Stimulated activated CD4-positive, alpha-beta T cell treated with anti-CD3 and anti-CD28 coated beads, Interleukin-12 subunit alpha, Interleukin-12 subunit beta, amount 100 ng/mL, for 48 hours (primary cell): Measurements from ENCODE around the gene ZNF256.

Experiments
- DNase-seq, 3 donors: peaks; one replicate each; pipeline ENCODE4 v3.0.0-alpha.2; 2020; ENCODE audit warnings: low read depth in 2 of 3, low spot score in 1 of 3

Gene ZNF256

DNA sequence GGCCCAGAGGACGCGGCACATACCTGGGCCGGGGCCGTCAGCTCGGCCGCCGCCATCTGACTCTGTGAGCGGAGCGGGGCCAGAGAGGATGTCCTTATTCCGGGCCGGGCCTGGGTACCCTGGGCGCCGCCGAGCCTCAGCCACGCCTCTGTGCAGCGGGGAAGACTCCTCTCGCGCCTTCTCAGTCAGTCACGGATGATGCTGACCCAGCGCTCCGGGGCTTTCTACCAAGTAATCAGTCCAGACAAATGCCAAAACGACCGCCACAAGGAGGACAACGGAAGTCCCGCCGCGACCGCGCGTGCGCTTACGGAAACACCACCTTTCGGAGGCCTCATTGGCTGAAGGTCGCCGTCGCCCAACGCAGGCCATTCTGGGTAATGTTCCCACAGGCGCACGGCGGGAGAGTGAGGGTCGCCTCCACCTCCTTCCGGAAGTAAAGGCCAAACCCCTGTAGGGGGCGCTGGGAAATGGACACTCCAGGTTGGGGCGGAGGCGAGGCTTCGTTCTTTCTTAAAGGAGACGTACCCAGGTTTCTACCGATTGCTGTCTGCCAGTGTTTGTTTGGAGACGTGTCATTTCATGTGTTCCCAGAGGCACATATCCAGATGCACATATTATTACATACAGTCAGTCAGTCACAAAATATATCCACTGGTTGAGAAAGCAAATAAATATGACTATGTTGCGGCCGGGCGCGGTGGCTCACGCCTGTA, at the start of gene ZNF256:
ZNF256 (minus strand) TSS at position 288 of the 716 bp plus-strand sequence; CDS start at position 56, 232 bp downstream.
- peak; percentile 82 to 91 (median 90) for DNase-seq

DNA sequence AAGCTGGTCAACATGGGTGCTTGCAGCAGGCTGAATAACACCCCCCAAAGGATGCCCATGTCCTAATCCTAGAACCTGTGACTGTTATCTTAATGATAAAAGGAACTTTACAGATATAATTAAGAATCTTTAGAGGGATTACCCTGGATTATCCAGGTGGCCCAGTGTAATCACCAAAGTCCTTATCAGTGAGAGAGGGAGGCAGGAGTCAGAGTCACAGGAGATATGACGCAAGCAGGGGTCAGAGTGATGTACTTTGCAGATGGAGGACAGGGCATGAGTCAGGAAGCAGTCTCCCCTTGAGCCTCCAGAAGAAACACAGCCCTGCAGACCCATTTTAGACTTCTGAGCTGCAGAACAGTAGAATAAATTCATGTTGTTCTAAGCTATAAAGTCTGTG, 45.3 kb upstream of the ZNF256 start:
- DNase-seq: no peak

DNA sequence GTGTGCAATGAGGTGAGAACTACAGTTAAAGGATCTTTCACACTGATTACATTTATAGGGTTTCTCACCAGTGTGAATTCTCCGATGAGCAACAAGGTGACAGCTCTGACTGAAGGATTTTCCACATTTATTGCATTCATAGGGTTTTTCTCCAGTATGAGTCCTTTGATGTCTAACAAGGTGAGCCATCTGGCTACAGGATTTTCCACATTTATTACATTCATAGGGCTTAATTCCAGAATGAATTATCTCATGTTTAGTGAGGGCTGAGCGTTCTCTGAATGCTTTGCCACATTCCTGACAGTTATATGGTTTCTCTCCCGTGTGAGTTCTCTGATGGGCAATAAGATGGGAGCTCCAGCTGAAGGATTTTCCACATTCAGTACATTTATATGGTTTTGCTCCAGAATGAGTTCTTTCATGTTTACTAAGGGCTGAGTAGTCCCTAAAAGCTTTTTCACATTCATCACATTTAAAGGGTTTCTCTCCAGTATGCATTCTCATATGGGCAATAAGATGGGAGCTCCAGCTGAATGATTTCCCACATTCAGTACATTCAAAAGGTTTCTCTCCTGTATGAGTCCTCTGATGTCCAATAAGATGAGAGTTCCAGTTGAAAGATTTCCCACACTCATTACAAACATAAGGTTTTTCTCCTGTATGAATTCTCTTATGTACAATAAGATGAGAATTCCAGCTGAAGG, 31.2 kb upstream of the ZNF256 start:
- no peak for DNase-seq

DNA sequence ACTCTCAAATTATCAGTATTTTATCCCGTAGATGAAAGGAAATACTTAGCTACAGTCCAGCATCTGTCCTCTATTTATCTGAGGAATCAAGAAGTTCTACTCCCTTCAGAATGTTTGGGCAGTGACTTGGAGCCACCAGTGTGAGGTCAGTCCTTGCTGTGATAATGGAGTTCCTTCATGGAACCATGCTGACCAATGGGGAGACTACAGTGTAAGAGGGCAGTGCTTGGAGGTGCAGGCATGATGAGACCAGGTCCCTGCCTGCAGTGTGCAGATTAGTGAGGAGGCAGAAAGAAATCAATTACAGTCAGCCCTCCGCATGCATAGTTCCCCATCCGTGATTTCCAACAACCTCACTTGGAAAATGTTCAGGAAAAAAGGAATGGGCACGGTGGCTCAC, 26.9 kb upstream of the ZNF256 start, which contains the start of gene C19orf18:
C19orf18 (minus strand) TSS at position 101 of the 400 bp plus-strand sequence. CDS start 102 bp downstream, outside the sequence.
- DNase-seq: no peak

DNA sequence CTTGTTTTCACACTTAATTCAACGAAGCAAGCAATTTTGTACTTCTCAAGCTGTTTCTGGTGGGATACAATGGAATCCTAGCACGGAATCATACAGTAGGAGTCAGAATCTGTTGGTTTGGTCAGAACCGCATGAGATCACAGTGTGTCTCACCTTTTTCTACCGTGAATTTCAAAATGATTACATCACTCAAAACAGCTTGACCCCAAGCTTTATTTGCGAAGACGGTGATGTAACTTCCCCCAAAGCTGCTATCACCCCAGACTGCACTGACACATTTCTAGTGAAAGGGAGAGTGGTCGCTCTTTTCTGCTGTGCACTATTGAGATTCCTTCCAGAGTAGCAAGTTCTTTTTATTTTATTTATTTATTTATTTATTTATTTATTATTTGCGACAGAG, 17.3 kb upstream of the ZNF256 start:
- DNase-seq: no peak

DNA sequence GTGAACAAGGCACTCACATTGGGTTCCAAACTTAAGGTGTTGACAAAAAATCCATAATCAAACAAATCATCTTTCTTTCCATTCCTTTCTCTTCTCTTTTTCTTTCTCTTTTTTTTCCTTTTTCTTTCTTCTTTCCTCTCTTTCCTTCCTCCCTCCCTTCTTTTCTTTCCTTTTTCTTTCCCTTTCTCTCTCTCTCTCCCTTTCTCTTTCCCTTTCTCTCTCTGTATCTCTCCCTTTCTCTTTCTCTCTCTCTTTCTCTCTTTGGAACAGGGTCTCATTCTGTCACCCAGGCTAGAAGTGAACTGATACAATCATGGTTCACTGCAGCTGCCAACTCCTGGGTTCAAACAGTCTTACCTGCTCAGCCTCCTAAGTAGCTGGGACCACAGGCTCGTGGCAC, 14.3 kb upstream of the ZNF256 start:
- no peak for DNase-seq

DNA sequence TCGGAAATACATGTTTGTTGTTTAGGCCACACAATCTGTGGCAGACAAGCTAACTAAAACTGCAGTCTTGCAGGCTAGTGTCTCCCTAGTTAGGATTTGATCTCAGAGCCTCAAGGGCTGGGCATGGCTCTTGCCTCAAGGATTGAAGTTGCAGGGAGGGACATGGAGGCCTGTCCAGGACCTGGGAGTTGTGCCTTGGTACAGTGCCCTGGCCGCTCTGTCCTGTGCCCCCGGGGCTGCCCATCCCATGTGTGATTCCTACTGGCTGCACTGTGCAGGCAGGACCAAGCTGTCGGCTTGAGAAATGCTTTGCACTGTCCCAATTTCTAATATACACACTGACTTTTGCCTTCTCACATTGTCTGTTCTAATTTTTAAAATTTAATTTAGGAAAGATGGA, 7.5 kb upstream of the ZNF256 start:
- no peak for DNase-seq

DNA sequence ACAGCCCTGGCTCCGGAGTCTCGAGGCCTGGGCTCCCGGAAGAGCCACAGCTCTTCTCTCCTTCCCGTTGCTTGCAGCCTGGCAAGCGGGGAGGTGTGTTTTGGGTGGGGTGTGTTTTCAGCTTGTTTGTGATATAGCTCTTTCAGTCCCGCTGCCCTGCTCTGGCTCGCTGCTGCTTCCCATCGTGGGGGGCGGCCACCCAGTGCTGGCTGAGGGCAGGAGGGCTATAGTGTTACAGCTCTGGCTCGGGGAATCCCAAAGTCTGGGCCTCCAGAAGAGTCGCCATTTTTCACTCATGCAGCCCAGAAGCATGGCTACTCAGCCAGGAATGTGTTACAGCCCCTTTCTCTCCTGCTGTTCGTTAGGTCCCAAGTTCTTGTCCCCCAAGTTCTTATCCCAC, 2.2 kb upstream of the ZNF256 start:
- DNase-seq: no peak

DNA sequence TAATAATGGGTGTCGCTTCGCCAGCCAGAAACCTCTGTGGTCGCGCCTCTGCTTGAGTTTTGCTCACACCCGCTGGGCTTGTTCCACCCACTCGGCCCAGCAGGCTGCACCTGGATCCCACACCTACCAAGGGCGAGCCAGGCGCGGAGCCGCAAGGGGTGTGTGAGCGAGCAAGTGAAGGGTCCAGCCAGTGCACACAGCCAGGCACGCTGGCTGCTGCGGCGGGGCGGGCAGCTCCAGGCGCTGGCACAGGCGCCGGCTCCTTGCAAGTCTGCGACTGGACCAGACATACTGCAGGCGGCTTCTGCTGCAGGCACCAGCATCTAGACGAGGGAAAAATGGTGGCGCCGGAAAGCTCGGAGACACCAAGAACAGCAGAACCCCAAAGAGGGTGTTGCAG, 1.8 kb upstream of the ZNF256 start:
- DNase-seq: no peak

DNA sequence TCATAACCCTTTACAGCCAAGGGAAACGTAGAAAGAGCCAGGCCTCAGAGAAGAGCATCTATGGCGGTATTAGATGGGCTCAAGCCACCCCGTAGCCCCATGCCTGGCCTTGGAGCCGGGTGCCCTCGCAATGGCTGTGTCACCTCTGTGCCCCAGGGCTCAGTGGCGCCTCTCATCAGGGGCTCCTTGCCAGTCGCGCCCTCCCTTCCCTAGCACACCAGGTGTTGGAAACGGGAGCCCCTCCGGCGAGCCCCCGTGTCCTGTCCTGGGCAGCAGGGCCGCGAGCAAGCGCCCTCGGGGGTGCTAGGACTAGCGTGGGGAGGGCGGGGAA, 453 bp downstream of the ZNF256 start:
- no peak for DNase-seq

DNA sequence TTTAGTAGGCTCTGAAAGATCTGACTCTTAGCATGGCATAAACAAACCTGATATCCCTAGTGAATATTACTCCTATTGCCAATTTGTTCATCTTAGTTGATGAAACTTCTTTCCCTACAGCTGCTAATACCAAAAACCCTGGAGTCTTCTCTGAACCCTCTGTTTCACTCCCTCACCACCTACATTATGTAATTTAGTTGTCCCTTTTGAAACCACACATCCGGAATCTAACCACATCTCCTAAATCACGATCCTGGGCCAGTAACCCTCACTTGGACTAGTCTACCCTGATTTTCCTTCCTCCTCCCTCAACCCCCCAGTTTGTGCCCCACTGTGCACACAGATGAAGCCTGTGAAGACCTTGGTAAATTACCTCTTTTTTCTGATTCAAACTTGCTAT, 1.2 kb downstream of the ZNF256 start:
- DNase-seq: no peak

DNA sequence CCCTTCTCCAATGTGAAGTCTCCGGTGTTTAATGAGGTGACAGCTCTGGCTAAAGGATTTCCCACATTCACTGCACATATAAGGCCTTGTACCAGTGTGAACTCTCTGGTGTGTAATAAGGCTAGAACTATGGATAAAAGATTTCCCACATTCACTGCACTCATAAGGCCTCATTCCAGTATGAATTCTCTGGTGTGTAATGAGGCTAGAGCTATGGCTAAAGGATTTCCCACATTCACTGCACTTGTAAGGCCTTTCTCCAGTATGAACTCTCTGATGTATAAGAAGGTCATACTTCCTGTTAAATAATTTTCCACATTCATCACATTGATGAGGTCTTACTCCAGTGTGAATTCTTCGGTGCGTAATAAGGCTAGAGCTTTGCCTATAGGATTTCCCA, 5.9 kb downstream of the ZNF256 start:
- DNase-seq: no peak

DNA sequence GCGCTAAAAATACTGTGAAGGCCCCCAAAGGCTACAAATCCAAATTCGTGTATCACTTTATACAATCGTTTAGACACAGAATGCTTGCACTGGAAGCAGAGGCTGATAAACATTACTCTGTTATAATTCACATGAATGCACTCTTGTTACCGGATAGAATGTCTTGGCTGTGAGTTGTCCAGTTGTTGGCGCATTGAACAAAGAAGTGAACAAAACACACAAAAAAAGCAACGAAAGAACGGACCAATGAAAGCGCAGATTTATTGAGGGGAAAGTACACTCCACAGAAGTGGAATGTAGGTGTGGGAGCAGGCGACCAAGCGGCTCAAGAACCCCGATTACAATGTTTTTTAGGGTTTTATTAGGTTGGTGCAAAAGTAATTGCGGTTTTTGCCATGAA, 11.8 kb downstream of the ZNF256 start:
- DNase-seq: no peak

DNA sequence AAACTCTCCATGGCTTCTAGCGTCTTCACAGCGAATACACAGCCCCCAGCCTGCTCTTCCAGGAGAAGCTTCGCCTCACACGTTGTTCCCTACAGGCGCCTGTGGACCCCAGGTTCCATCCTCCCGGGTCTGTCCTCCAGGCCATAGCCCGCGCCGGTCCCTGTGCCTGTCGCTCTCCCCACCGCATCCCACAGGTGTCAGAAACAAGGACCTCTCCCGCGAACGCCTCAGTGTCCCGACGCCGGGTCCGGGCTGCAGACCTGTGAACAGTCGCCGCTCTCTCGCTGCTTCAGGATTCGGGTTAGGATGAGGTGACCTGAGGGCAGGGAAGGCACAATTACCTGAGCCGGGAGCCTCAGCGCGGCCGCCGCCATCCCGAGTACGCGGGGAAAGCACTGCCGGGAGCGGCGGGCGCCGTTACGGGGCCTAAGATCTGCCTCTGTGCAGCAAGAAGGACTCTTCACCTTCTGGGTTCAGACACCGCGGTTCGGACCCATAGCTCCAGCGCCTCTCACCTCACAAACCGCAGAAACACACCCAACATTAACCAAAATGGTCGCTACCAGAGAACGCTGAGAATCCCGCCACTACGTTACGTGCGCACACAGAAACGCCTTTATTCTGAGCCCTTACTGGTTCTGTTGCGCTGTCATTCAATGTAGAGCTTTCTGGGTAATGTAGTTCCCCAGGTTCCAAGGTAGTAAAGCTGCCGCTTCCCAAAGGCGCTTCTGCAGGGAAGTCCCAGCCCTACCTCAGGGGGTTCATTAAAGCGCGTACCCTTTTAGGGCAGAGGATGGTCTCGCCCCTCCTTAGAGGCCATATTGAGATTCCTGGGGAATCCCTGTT, 12.5 kb downstream of the ZNF256 start, which contains the start of gene ZNF418:
ZNF418 (minus strand) TSS at position 583 of the 846 bp plus-strand sequence. CDS start 1,580 bp downstream, outside the sequence.
- DNase-seq: peak in 2 of 3 donors; percentile 7 to 21

DNA sequence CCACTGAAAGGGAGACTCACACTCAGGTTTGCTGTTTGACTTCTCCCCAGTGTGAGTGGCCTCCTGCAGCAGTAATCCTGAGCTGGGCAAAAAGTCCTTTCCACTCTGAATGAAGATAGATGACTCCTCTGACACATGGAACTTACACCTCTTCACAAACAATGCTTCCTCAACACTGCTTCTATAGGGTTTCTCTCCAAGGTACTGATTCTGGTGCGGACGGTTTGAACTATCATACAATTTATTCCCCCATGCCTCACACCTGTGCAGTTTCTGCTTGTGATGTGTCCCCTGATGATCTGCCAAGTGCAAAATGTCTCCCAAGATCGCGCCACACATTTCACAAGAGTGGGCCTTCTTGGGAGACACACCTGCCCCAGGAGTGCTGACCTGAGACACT, 19.9 kb downstream of the ZNF256 start:
- no peak for DNase-seq

DNA sequence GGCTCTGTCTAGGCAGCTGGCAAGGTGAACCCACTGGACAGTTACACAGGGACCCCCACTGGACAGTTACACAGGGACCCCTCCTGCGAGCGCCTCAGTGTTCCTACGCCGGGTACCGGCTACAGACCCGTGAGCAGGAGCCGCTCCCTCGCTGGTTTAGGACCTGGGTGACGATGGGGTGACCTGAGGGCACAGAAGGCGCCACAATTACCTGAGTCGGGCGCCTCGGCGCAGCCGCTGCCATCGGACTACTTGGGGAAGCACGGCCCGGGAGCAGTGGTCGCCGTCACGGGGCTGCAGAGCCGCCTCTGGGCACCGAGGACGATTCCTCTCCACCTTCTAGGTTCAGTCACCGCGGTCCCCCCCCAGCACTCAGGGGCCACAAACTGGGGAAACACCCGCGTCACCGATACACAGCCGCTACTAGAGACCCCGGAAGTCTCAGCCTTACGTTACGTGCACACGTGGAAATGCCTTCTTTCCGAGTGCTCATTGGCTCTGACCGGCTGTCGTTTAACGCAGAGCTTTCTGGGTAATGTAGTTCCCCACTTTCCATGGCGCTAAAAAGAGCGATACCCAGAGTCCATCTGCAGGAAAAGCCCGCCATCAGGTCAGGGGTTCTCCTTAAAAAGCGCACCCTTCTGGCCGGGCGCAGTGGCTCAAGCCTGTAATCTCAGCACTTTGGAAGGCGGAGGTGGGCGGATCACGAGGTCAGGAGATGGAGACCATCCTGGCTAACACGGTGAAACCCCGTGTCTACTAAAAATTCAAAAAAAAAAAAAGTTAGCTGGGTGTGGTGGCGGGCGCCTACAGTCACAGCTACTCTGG, 31.1 kb downstream of the ZNF256 start, which contains the start of gene ZNF417:
ZNF417 (minus strand) TSS at position 425 of the 828 bp plus-strand sequence; CDS start at position 244, 181 bp downstream.
- DNase-seq: peak; percentile 61 to 77 (median 73)

DNA sequence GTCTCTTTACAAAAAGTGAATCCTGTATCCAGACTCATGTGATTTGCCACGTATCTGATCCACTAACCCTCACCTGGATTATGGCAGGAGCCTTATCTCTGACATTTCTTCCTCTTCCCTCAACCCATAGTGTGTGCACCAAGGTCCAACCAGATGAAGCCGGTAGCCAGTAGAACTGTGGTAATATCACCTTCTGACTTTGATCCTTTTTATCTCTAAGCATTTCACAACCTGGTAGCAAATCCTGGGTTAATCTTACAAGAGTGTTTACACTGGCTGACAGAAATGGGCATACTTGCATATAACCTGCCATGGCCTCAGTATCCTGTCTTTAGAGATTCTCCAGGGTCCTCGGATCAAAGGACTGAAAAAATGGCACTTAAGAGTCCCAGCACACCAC, 33.0 kb downstream of the ZNF256 start:
- no peak for DNase-seq

DNA sequence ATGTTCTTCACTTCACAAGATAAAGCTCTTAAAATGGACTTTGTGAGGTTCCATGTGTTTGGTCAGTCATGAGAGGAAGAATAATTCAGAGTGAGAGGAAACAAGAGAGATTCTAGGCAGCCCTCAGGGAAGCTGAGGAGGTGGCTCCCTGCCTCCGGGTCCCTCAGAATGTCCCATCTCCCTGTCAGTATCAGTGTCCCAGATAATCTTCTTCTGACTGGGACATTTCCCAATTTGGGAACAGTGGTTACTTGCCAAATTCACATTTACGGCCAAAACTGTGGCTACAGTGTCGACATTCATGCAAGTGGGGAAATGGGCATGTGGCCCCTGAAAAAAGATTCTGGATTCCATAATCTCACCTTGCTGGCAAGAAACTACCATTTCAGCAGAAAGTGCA, 40.1 kb downstream of the ZNF256 start:
- no peak for DNase-seq

DNA sequence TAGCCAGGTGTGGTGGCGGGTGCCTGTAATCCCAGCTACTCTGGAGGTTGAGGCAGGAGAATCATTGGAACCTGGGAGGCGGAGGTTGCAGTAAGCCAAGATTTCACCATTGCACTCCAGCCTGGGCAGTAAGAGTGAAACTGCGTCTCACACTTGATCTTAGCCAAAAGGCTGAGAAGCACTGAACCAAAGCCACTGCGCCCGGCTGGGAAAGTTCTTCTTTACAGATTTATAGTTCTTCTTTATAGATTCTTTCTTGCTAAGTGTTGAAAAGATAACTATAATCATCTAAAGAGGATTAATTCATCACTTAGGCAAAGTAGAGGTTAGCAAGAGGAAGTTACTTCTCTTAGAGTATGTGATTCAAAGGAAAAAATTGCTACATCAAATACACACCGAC, 42.2 kb downstream of the ZNF256 start:
- no peak for DNase-seq

DNA sequence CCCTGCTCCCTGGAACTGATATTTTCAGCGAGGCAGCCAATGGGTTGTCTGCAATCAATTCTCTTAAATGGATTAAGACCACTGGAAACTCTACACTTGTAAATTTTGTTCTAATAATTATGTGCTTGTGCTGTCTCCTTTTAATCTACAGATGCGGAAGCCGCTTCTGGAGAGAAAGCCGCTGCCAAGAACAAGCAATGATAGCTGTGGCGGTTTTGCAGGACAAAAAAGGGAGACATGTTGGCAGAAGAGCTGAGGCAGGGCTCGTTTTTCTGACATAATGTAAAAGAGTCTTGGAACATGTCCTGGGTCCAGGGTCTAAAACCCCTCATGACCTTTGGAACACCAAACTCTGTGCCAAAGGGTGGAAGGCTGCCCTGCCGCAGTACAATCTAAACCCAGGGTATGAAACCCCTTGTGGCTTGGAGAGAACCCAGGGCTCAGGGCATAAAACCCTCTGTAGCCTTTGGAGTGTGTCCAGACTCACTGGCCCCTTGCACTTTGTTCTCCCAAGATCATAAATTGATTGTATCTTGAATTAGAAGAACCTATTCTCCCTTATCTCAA, 43.8 kb downstream of the ZNF256 start:
- no peak for DNase-seq
